PC-3 (cell line): ENCODE data around the gene IFT25.

Experiments used
- EZH2 ChIP-seq: fragments of 300-600 bp; sonication (generic); IDR thresholded peaks from one replicate; pipeline ENCODE4 v1.6.1; 2017; ENCODE audit warnings: antibody characterized with exemption, mild to moderate bottlenecking, low read length; ENCODE audit not compliant: unreplicated experiment
- TF ChIP-seq, protein P1 (sequence below): fragments of 300-600 bp; sonication (generic); conservative IDR thresholded peaks from 2 replicates; pipeline ENCODE4 v1.5.1; 2017; ENCODE audit warnings: antibody characterized with exemption, low read depth, mild to moderate bottlenecking, low read length

GRCh38 chr1:53892911-53893310 lies 52.6 kb downstream of the IFT25 start:
- TF ChIP-seq, protein P1, sequence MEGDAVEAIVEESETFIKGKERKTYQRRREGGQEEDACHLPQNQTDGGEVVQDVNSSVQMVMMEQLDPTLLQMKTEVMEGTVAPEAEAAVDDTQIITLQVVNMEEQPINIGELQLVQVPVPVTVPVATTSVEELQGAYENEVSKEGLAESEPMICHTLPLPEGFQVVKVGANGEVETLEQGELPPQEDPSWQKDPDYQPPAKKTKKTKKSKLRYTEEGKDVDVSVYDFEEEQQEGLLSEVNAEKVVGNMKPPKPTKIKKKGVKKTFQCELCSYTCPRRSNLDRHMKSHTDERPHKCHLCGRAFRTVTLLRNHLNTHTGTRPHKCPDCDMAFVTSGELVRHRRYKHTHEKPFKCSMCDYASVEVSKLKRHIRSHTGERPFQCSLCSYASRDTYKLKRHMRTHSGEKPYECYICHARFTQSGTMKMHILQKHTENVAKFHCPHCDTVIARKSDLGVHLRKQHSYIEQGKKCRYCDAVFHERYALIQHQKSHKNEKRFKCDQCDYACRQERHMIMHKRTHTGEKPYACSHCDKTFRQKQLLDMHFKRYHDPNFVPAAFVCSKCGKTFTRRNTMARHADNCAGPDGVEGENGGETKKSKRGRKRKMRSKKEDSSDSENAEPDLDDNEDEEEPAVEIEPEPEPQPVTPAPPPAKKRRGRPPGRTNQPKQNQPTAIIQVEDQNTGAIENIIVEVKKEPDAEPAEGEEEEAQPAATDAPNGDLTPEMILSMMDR: no peak
- TF ChIP-seq EZH2: no peak
